HAP-1 (cell line): Measurements from ENCODE around the gene SP8.
"Not testable (repeated sequence)": the region's sequence is repeated elsewhere in the genome, so short reads cannot be mapped to it uniquely, and the experiment has no call there.

Experiments
- DNase-seq, 2 experiments: peaks; one replicate each; pipeline ENCODE4 v3.0.0-alpha.2; 2016 to 2020; ENCODE audit warnings: low spot score in 2 of 2
- H3K27me3 ChIP-seq: fragments of 250-450 bp; sonication (Bioruptor Pico); 2 replicates; pipeline ENCODE4 v1.5.1; 2020; ENCODE audit warnings: low read depth, mild to moderate bottlenecking, moderate library complexity
- H3K36me3 ChIP-seq: fragments of 250-450 bp; sonication (Bioruptor Pico); replicated peaks from 2 replicates; pipeline ENCODE4 v1.5.1; 2020; ENCODE audit warnings: mild to moderate bottlenecking
- H3K4me1 ChIP-seq: fragments of 250-450 bp; sonication (Bioruptor Pico); 2 replicates; pipeline ENCODE4 v1.5.1; 2020; ENCODE audit warnings: mild to moderate bottlenecking
- H3K4me3 ChIP-seq: fragments of 250-450 bp; sonication (Bioruptor Pico); 2 replicates; pipeline ENCODE4 v1.5.1; 2020; ENCODE audit warnings: mild to moderate bottlenecking, moderate library complexity
- H3K9me3 ChIP-seq: fragments of 250-450 bp; sonication (Bioruptor Pico); 2 replicates; pipeline ENCODE4 v1.5.1; 2020; ENCODE audit warnings: mild to moderate bottlenecking, moderate library complexity
- in situ Hi-C: fragments of 300-500 bp; cut with MboI; formaldehyde crosslinking; loops from 3 replicates; pipeline ENCODE4 v1.14.3; 2020; ENCODE audit warnings: low sequenced_read_pairs, inconsistent platforms, mixed read lengths

SP8 gene

GRCh38 chr7:20786779-20787659, at the start of gene SP8:
SP8 (minus strand) TSS chr7:20786886; CDS start chr7:20786798, 88 bp downstream.
- Histone ChIP-seq H3K27me3 (peaks cover 49% of the 10 kb centered on the region), H3K36me3 (no peaks in the 10 kb centered on the region), H3K4me3 (peak within 1 kb of the TSS; percentile 50), H3K9me3 (no peaks in the 10 kb centered on the region), H3K4me1 (peaks cover 9% of the 10 kb centered on the region)
- DNase-seq = peak; percentile 69 to 87
- in situ Hi-C loops = no loop called here

- H3K36me3 ChIP-seq, H3K4me1 ChIP-seq, DNase-seq, H3K9me3 ChIP-seq, H3K4me3 ChIP-seq, in situ Hi-C loops, H3K27me3 ChIP-seq: not testable (repeated sequence)
These were observed 49.7 kb upstream of the SP8 start for GRCh38 chr7:20836424-20836823.

- H3K36me3 ChIP-seq = no peaks in the 10 kb centered on the region
- DNase-seq = peak in 1 of 2 experiments; percentile 17
- in situ Hi-C loops = no loop called here
- H3K4me3 ChIP-seq = no peak overlapping the region
- H3K4me1 ChIP-seq = no peaks in the 10 kb centered on the region
- no peaks in the 10 kb centered on the region; the same call in none of the 2 replicates for H3K27me3 ChIP-seq
- no peaks in the 10 kb centered on the region for H3K9me3 ChIP-seq
These were observed 48.5 kb upstream of the SP8 start for GRCh38 chr7:20835111-20835750.

- Histone ChIP-seq H3K36me3 (no peaks in the 10 kb centered on the region), H3K4me1 (no peaks in the 10 kb centered on the region), H3K27me3 (no peaks in the 10 kb centered on the region; the same call in none of the 2 replicates), H3K9me3 (no peaks in the 10 kb centered on the region), H3K4me3 (no peak overlapping the region)
- in situ Hi-C loops = no loop called here
- DNase-seq = peak in 1 of 2 experiments; percentile 31
These were observed 48.0 kb upstream of the SP8 start for GRCh38 chr7:20834656-20835055.

- in situ Hi-C loops = no loop called here
- Histone ChIP-seq H3K9me3 (no peaks in the 10 kb centered on the region), H3K36me3 (no peaks in the 10 kb centered on the region), H3K4me3 (no peak overlapping the region), H3K4me1 (no peaks in the 10 kb centered on the region), H3K27me3 (no peaks in the 10 kb centered on the region; the same call in none of the 2 replicates)
- DNase-seq = no peak
These were observed 45.3 kb upstream of the SP8 start for GRCh38 chr7:20831956-20832355.

- H3K9me3 ChIP-seq = no peaks in the 10 kb centered on the region
- no peaks in the 10 kb centered on the region; the same call in none of the 2 replicates for H3K27me3 ChIP-seq
- DNase-seq = no peak
- H3K36me3 ChIP-seq = no peaks in the 10 kb centered on the region
- in situ Hi-C loops = no loop called here
- peaks cover 4% of the 10 kb centered on the region for H3K4me1 ChIP-seq
- H3K4me3 ChIP-seq = no peak overlapping the region
These were observed 44.8 kb upstream of the SP8 start for GRCh38 chr7:20831451-20831850.

- no peak for DNase-seq
- Histone ChIP-seq H3K9me3 (no peaks in the 10 kb centered on the region), H3K36me3 (no peaks in the 10 kb centered on the region), H3K4me3 (no peak overlapping the region), H3K4me1 (peaks cover 15% of the 10 kb centered on the region), H3K27me3 (no peaks in the 10 kb centered on the region; the same call in none of the 2 replicates)
- in situ Hi-C loops = no loop called here
These were observed 42.3 kb upstream of the SP8 start for GRCh38 chr7:20828947-20829346.

GRCh38 chr7:20827172-20827571, 40.5 kb upstream of the SP8 start:
- no peak for DNase-seq
- peaks cover 15% of the 10 kb centered on the region for H3K4me1 ChIP-seq
- in situ Hi-C loops = no loop called here
- H3K4me3 ChIP-seq = no peak overlapping the region
- no peaks in the 10 kb centered on the region for H3K27me3 ChIP-seq
- H3K9me3 ChIP-seq = no peaks in the 10 kb centered on the region
- no peaks in the 10 kb centered on the region for H3K36me3 ChIP-seq

- Histone ChIP-seq H3K4me3 (no peak overlapping the region), H3K27me3 (no peaks in the 10 kb centered on the region), H3K4me1 (peaks cover 15% of the 10 kb centered on the region), H3K9me3 (no peaks in the 10 kb centered on the region), H3K36me3 (no peaks in the 10 kb centered on the region)
- in situ Hi-C loops = no loop called here
- peak; percentile 80 to 91 for DNase-seq
These were observed 39.6 kb upstream of the SP8 start for GRCh38 chr7:20826243-20826642.

- in situ Hi-C loops = no loop called here
- Histone ChIP-seq H3K9me3 (no peaks in the 10 kb centered on the region), H3K4me1 (peaks cover 15% of the 10 kb centered on the region), H3K27me3 (no peaks in the 10 kb centered on the region), H3K36me3 (no peaks in the 10 kb centered on the region), H3K4me3 (no peak overlapping the region)
- DNase-seq = no peak
These were observed 38.9 kb upstream of the SP8 start for GRCh38 chr7:20825555-20825954.

- H3K9me3 ChIP-seq, in situ Hi-C loops, H3K36me3 ChIP-seq, H3K4me3 ChIP-seq, DNase-seq, H3K27me3 ChIP-seq: not testable (repeated sequence)
- peaks cover 15% of the 10 kb centered on the region for H3K4me1 ChIP-seq
These were observed 34.7 kb upstream of the SP8 start for GRCh38 chr7:20821390-20821789.

GRCh38 chr7:20816372-20816959, 29.8 kb upstream of the SP8 start:
- Histone ChIP-seq H3K4me3 (no peak overlapping the region; the same call in 1 of the 2 replicates), H3K27me3 (no peaks in the 10 kb centered on the region), H3K36me3 (no peaks in the 10 kb centered on the region), H3K9me3 (no peaks in the 10 kb centered on the region), H3K4me1 (peaks cover 10% of the 10 kb centered on the region)
- in situ Hi-C loops = no loop called here
- peak; percentile 29 to 82 for DNase-seq

GRCh38 chr7:20804345-20804744, 17.7 kb upstream of the SP8 start:
- no peak for DNase-seq
- Histone ChIP-seq H3K4me3 (no peak overlapping the region), H3K4me1 (peaks cover 16% of the 10 kb centered on the region), H3K36me3 (no peaks in the 10 kb centered on the region), H3K27me3 (no peaks in the 10 kb centered on the region), H3K9me3 (peaks cover 3% of the 10 kb centered on the region; the same call in 1 of the 2 replicates)
- in situ Hi-C loops = no loop called here
